PC-3 (cell line): Measurements from ENCODE around the gene CAPG. TPM values are rescaled to one million over a fixed set of nuclear protein-coding genes. Genes with fewer than 3 reads are reported as not detected.

ENCODE experiments used
- ATAC-seq: fragments of 200-7000 bp; cut with Tn5 transposase; 2 replicates; pipeline ENCODE4 v1.9.1; 2020; ENCODE audit warnings: mild to moderate bottlenecking, moderate library complexity
- BruUV-seq: library from RNA; stranded (reverse); fragments of 400-500 nt; replicated peaks from 2 replicates; lab custom pipeline; 2021; lab: Mats Ljungman, UMichigan
- CTCF ChIA-PET: fragments of 300-600 bp; sonication (Branson Sonifier 250); formaldehyde crosslinking; loops from one replicate; lab custom pipeline; 2022; ENCODE audit warnings: antibody characterized with exemption; lab: Charles Lee
- POLR2A ChIA-PET: fragments of 300-600 bp; sonication (Branson Sonifier 250); formaldehyde crosslinking; loops from one replicate; lab custom pipeline; 2022; ENCODE audit warnings: antibody characterized with exemption; ENCODE audit not compliant: unreplicated experiment; lab: Charles Lee
- DNase-seq: peaks from one replicate; pipeline ENCODE4 v3.0.0-alpha.2; 2015
- H2AFZ ChIP-seq: fragments of 300-600 bp; sonication (generic); 2 replicates; pipeline ENCODE4 v1.6.0; 2016; ENCODE audit warnings: antibody characterized with exemption, low read length
- H3F3A ChIP-seq: fragments of 300-600 bp; sonication (generic); one replicate; pipeline ENCODE4 v1.6.0; 2017; ENCODE audit warnings: antibody characterized with exemption, low read length, control low read depth, mild to moderate bottlenecking; ENCODE audit not compliant: unreplicated experiment
- H3K27ac ChIP-seq: fragments of 300-600 bp; sonication (generic); 2 replicates; pipeline ENCODE4 v1.5.1; 2016; ENCODE audit warnings: mild to moderate bottlenecking, low read length
- H3K27me3 ChIP-seq: fragments of 300-600 bp; sonication (generic); 2 replicates; pipeline ENCODE4 v1.6.1; 2016; ENCODE audit warnings: low read length, mixed read lengths
- H3K36me3 ChIP-seq: fragments of 300-600 bp; sonication (generic); 2 replicates; pipeline ENCODE4 v1.6.1; 2016; ENCODE audit warnings: low read depth, mixed run types, low read length, mixed read lengths
- H3K4me1 ChIP-seq: fragments of 300-600 bp; sonication (generic); 2 replicates; pipeline ENCODE4 v1.5.1; 2016; ENCODE audit warnings: low read length; ENCODE audit not compliant: insufficient read depth
- H3K4me2 ChIP-seq: fragments of 300-600 bp; sonication (generic); 2 replicates; pipeline ENCODE4 v1.6.0; 2016; ENCODE audit warnings: low read length
- H3K4me3 ChIP-seq: fragments of 300-600 bp; sonication (generic); 2 replicates; pipeline ENCODE4 v1.5.1; 2016; ENCODE audit warnings: mild to moderate bottlenecking, low read length, mixed read lengths
- H3K79me2 ChIP-seq: fragments of 300-600 bp; sonication (generic); 2 replicates; pipeline ENCODE4 v1.6.1; 2017; ENCODE audit warnings: low read length, mixed read lengths
- H3K9ac ChIP-seq: fragments of 300-600 bp; sonication (generic); 2 replicates; pipeline ENCODE4 v1.6.0; 2016; ENCODE audit warnings: mild to moderate bottlenecking, low read length
- H3K9me2 ChIP-seq: fragments of 300-600 bp; sonication (generic); replicated peaks from 2 replicates; pipeline ENCODE4 v1.6.1; 2016; ENCODE audit warnings: mixed run types, low read length, mixed read lengths
- H3K9me3 ChIP-seq: fragments of 300-600 bp; sonication (generic); 2 replicates; pipeline ENCODE4 v1.6.1; 2016; ENCODE audit warnings: low read length, mixed read lengths
- H4K20me1 ChIP-seq: fragments of 300-600 bp; sonication (generic); 2 replicates; pipeline ENCODE4 v1.6.1; 2016; ENCODE audit warnings: low read length, mixed read lengths
- EZH2 ChIP-seq: fragments of 300-600 bp; sonication (generic); IDR thresholded peaks from one replicate; pipeline ENCODE4 v1.6.1; 2017; ENCODE audit warnings: antibody characterized with exemption, mild to moderate bottlenecking, low read length; ENCODE audit not compliant: unreplicated experiment
- EZH2phosphoT487 ChIP-seq: fragments of 300-600 bp; sonication (generic); IDR thresholded peaks from 2 replicates; pipeline ENCODE4 v1.6.1; 2018; ENCODE audit warnings: mild to moderate bottlenecking, antibody characterized with exemption, low read length, borderline replicate concordance
- intact Hi-C: fragments of 100-400 bp; cut with micrococcal nuclease; formaldehyde crosslinking; loops from 2 replicates; pipeline ENCODE4 v1.9.0; 2023
- total RNA-seq: library from RNA; depleted of rRNA; stranded (reverse); fragments of >200 nt; gene quantifications from 2 replicates; pipeline ENCODE4 v1.2.3, GENCODE V29; 2014
- TF ChIP-seq, protein P1 (sequence below): fragments of 300-600 bp; sonication (generic); conservative IDR thresholded peaks from 2 replicates; pipeline ENCODE4 v1.5.1; 2017; ENCODE audit warnings: antibody characterized with exemption, low read depth, mild to moderate bottlenecking, low read length

Gene CAPG
- total RNA-seq, 1 experiment from 2014 or later = 221 TPM

DNA sequence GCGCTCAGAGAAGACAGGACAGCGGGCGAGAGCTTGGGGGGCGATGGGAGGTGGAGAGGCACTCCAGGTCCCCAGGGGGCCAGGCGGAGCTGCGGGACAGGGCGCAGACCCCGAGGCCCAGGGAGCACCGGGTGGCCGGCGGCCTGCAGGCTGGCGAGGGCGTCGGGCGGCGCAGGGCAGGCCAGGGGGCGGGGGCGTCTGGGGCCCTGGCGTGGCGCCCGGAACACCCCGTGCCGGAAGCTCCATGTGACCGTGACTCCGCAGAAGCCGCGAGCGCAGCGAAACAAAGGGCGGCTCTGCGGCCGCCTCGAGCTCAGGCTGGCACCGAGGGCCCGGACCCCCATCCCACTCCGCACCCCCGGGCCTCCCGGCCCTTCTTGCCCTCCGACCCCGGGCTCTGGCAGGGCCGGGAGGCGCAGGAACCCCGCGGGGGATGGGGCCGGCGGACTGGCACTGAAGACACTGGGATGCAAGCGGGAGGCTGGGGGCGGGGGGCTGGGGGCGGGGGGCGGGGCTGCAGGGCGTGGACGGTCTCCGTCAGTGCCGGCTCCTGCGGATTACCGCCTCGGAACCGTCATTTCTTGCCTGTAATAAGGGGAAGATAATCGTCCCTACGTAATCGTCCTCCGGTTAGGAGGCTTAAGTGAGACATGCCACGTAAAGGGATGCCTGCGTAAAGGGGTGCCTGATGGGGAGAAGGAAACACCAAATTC is 27.5 kb upstream of the CAPG start:
- Histone ChIP-seq H3K9me2 (no peaks in the 10 kb centered on the region), H2AFZ (no peak overlapping the region), H3K79me2 (no peaks in the 10 kb centered on the region), H3K36me3 (no peaks in the 10 kb centered on the region), H3F3A (peaks cover 4% of the 10 kb centered on the region), H3K9ac (peak overlapping the region; percentile 35; the same call in 1 of the 2 replicates), H3K4me2 (peak overlapping the region; percentile 52), H3K9me3 (no peaks in the 10 kb centered on the region), H3K4me1 (peaks cover 34% of the 10 kb centered on the region), H3K27ac (no peak overlapping the region), H3K4me3 (peak overlapping the region; percentile 42; the same call in 1 of the 2 replicates), H3K27me3 (no peaks in the 10 kb centered on the region), H4K20me1 (no peaks in the 10 kb centered on the region)
- no TSS peak for BruUV-seq
- POLR2A ChIA-PET = no interaction called here
- CTCF ChIA-PET = no interaction called here
- DNase-seq = peak; percentile 36
- intact Hi-C loops = loop anchor here (5.0 kb wide), 1 partner anchor 60 kb away; no protein-coding TSS in a partner anchor
- ATAC-seq = peak; percentile 5
- TF ChIP-seq, protein P1, sequence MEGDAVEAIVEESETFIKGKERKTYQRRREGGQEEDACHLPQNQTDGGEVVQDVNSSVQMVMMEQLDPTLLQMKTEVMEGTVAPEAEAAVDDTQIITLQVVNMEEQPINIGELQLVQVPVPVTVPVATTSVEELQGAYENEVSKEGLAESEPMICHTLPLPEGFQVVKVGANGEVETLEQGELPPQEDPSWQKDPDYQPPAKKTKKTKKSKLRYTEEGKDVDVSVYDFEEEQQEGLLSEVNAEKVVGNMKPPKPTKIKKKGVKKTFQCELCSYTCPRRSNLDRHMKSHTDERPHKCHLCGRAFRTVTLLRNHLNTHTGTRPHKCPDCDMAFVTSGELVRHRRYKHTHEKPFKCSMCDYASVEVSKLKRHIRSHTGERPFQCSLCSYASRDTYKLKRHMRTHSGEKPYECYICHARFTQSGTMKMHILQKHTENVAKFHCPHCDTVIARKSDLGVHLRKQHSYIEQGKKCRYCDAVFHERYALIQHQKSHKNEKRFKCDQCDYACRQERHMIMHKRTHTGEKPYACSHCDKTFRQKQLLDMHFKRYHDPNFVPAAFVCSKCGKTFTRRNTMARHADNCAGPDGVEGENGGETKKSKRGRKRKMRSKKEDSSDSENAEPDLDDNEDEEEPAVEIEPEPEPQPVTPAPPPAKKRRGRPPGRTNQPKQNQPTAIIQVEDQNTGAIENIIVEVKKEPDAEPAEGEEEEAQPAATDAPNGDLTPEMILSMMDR = no peak
- TF ChIP-seq EZH2phosphoT487 (no peak), EZH2 (no peak)

DNA sequence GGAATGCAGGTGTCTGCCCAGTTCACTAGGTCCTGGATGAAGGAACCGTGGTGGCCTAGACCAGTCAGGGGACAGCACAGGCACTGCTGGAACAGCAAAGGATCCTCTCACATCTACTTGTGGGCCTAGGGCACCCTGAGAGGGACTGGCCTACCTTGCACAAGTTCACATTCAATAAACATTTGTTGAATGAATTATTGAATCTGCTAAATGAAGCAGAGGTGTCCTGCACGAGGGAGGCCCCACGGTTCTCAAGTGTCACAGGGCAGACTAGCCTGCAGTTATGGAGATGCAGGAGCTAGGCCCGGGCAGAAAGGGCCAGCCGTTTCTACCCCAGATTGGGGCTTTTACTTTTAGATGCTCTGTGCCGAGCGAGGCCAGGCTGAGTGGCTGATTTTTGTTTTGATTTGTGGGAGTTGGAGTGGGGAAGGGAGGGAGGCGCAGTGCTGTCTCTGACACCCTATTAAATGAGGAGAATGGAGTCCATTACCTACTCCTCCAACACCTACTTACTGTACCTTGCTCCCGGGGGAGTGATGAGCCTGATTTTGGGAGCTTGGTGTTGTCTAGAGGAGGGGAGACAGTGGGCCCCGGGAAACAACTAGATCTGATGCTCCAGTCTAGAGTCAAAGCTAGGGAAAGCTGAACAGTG is 26.8 kb upstream of the CAPG start:
- no TSS peak for BruUV-seq
- H3K9me3 ChIP-seq = no peaks in the 10 kb centered on the region
- no peak for ATAC-seq
- DNase-seq = no peak
- H3K9ac ChIP-seq = no peak overlapping the region
- H3K4me3 ChIP-seq = no peak overlapping the region
- H3K27me3 ChIP-seq = no peaks in the 10 kb centered on the region
- no peaks in the 10 kb centered on the region for H3K9me2 ChIP-seq
- CTCF ChIA-PET = no interaction called here
- H3K27ac ChIP-seq = no peak overlapping the region
- H3K4me2 ChIP-seq = peak overlapping the region; percentile 38; the same call in 1 of the 2 replicates
- intact Hi-C loops = loop anchor here (5.0 kb wide), 1 partner anchor 60 kb away; no protein-coding TSS in a partner anchor
- no peaks in the 10 kb centered on the region for H4K20me1 ChIP-seq
- H3F3A ChIP-seq = peaks cover 4% of the 10 kb centered on the region
- POLR2A ChIA-PET = no interaction called here
- no peak for TF ChIP-seq EZH2
- no peak for TF ChIP-seq EZH2phosphoT487
- TF ChIP-seq, protein P1 = no peak
- no peak overlapping the region for H2AFZ ChIP-seq
- H3K4me1 ChIP-seq = peaks cover 35% of the 10 kb centered on the region
- H3K36me3 ChIP-seq = no peaks in the 10 kb centered on the region
- no peaks in the 10 kb centered on the region for H3K79me2 ChIP-seq
